Lower lobe of right lung (tissue), 2 donors: Measurements from ENCODE around the gene ITIH6. TPM values are rescaled to one million over a fixed set of nuclear protein-coding genes. Genes with fewer than 3 reads are reported as not detected.

Experiments
- ATAC-seq, 2 donors: fragments of 200-7000 bp; cut with Tn5 transposase; one replicate each; pipeline ENCODE4 v1.9.1; 2020 to 2022; ENCODE audit warnings: mild to moderate bottlenecking in 2 of 2, moderate library complexity in 2 of 2
- DNase-seq: peaks from one replicate; pipeline ENCODE4 v3.0.0-alpha.2; 2020
- H3K27ac ChIP-seq: fragments of 200-600 bp; one replicate; pipeline ENCODE4 v1.8.0; 2022
- H3K27me3 ChIP-seq: fragments of 200-600 bp; one replicate; pipeline ENCODE4 v1.8.0; 2022; ENCODE audit warnings: low read depth
- H3K36me3 ChIP-seq: fragments of 200-600 bp; one replicate; pipeline ENCODE4 v1.8.0; 2022; ENCODE audit warnings: mild to moderate bottlenecking
- H3K4me1 ChIP-seq: fragments of 200-600 bp; one replicate; pipeline ENCODE4 v1.8.0; 2022
- H3K4me3 ChIP-seq: fragments of 200-600 bp; one replicate; pipeline ENCODE4 v1.8.0; 2022; ENCODE audit warnings: mild to moderate bottlenecking
- H3K9me3 ChIP-seq: fragments of 200-600 bp; one replicate; pipeline ENCODE4 v1.8.0; 2022
- intact Hi-C: fragments of 100-400 bp; cut with DNase I; formaldehyde crosslinking; loops from one replicate; pipeline ENCODE4 v1.11.0; 2022
- total RNA-seq: library from RNA; stranded (reverse); fragmentation: NEBNext Ultra II Directional; extraction: Animal tissue kit (Norgen Biotek cat#: 25700); gene quantifications from one replicate; pipeline ENCODE4 v1.2.1, GENCODE V29; 2021
- TF ChIP-seq, protein P1 (sequence below): fragments of 200-600 bp; IDR thresholded peaks from one replicate; pipeline ENCODE4 v1.8.0; 2022; ENCODE audit warnings: antibody characterized with exemption, mild to moderate bottlenecking
- donor health status: DM: no; HTN: yes; CAD: no; lungs with severe emphysema.

ITIH6 gene
- total RNA-seq, 1 donor from 2014 or later, result not detected

DNA sequence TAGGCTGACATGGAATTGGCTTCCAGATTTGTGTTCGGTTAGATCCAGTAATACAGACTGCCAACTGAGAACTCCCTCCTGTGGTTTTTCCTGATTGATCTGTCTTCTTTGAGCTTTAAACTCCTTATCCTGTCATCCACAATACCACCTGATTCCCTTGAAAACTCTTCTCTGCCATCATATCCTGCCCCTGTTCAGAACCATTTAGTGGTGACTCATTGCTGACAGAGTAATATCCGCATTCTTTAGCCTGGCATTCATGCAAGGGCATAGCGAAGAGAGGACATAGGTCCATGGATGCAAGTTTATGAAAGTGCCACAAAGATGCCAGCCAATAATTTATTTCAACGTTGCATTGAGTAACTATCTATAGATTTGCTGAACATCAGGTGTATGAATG lies 76.6 kb downstream of the ITIH6 start:
- Histone ChIP-seq H3K36me3 (no peaks in the 10 kb centered on the region), H3K27ac (no peak overlapping the region), H3K27me3 (no peaks in the 10 kb centered on the region), H3K9me3 (no peaks in the 10 kb centered on the region), H3K4me1 (no peaks in the 10 kb centered on the region), H3K4me3 (no peak overlapping the region)
- TF ChIP-seq, protein P1, sequence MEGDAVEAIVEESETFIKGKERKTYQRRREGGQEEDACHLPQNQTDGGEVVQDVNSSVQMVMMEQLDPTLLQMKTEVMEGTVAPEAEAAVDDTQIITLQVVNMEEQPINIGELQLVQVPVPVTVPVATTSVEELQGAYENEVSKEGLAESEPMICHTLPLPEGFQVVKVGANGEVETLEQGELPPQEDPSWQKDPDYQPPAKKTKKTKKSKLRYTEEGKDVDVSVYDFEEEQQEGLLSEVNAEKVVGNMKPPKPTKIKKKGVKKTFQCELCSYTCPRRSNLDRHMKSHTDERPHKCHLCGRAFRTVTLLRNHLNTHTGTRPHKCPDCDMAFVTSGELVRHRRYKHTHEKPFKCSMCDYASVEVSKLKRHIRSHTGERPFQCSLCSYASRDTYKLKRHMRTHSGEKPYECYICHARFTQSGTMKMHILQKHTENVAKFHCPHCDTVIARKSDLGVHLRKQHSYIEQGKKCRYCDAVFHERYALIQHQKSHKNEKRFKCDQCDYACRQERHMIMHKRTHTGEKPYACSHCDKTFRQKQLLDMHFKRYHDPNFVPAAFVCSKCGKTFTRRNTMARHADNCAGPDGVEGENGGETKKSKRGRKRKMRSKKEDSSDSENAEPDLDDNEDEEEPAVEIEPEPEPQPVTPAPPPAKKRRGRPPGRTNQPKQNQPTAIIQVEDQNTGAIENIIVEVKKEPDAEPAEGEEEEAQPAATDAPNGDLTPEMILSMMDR, result no peak
- no peak for DNase-seq
- no peak for ATAC-seq
- intact Hi-C loops, result no loop called here

DNA sequence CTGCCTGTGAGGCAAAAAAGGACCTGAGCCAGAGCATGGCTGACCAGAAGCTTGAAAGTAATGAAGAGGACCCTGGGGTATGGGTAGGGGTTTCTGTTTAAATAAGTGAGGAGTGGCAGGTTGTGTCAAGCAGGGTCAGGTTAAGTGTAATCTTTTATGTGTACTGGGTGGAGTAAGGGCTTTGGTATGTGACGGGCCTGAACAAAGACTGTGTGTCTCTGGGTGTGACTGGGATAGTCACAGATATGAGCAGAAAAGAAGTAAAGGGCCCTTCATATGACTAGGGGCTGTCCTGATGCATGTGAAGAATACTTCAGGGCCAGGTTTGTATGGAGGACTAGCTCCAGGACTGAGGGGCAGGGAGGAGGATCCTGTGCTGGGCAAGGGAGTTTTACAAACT lies 82.4 kb downstream of the ITIH6 start:
- DNase-seq, result no peak
- Histone ChIP-seq H3K27ac (no peak overlapping the region), H3K4me3 (no peak overlapping the region), H3K27me3 (no peaks in the 10 kb centered on the region), H3K9me3 (no peaks in the 10 kb centered on the region), H3K4me1 (no peaks in the 10 kb centered on the region), H3K36me3 (no peaks in the 10 kb centered on the region)
- no peak for ATAC-seq
- TF ChIP-seq, protein P1, result no peak
- intact Hi-C loops, result no loop called here

DNA sequence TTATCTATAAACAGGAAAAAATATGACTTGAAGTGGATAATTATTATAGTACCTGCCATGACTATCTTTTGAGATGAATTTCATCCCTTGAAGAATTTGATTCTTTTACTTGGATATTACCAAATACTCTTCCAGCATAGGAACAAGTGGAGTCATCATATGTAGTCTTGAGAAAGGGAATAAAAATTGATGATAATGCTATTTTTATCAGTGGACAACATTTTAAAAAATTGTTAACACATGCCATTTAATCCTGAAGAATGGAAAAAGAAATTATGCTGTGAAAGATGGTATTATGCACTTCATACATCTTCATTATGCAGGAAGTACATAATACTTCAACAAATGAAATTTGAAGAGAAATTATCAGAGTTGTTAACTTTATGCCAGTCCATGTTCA lies 83.6 kb downstream of the ITIH6 start:
- DNase-seq (no peak), ATAC-seq (no peak)
- TF ChIP-seq, protein P1, result no peak
- Histone ChIP-seq H3K4me3 (no peak overlapping the region), H3K27me3 (no peaks in the 10 kb centered on the region), H3K9me3 (no peaks in the 10 kb centered on the region), H3K36me3 (no peaks in the 10 kb centered on the region), H3K27ac (no peak overlapping the region), H3K4me1 (no peaks in the 10 kb centered on the region)
- intact Hi-C loops, result no loop called here

DNA sequence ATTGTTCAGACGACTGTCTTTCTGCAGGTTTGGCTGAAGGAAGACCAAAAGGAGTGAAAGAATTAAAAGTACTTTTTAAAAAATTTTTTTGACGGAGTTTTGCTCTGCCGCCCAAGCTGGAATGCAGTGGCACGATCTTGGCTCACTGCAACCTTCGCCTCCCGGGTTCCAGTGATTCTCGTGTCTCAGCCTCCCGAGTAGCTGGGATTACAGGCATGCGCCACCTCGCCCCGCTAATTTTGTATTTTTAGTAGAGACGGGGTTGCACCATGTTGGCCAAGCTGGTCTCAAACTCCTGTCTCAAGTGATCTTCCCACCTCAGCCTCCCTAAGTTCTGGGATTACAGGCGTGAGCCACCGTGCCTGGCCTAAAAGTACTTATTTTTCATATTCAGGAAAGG lies 86.3 kb downstream of the ITIH6 start:
- Histone ChIP-seq H3K27ac (no peak overlapping the region), H3K36me3 (no peaks in the 10 kb centered on the region), H3K9me3 (no peaks in the 10 kb centered on the region), H3K27me3 (no peaks in the 10 kb centered on the region), H3K4me3 (no peak overlapping the region), H3K4me1 (no peaks in the 10 kb centered on the region)
- TF ChIP-seq, protein P1, result no peak
- ATAC-seq, result no peak
- intact Hi-C loops, result no loop called here
- no peak for DNase-seq

DNA sequence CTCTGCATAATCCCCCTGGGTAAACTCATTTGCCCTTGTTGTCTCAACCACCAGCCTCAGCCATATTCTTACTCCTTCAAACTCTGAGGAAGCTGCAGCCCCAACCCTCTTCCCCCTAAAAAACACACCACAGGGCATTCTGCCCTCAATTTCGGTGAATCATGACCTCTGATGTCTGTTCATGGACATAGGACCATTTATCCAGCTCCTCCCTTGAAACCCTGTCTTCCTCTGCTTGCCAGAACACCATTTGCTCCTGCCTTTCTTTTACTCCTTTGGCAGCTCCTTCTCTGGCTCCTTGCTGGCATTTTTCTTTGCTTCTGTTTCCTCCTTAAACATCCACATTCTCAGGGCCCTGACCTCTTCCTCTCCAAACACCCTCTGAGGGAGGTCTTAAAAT lies 87.1 kb downstream of the ITIH6 start:
- Histone ChIP-seq H3K36me3 (no peaks in the 10 kb centered on the region), H3K27me3 (no peaks in the 10 kb centered on the region), H3K4me3 (no peak overlapping the region), H3K9me3 (no peaks in the 10 kb centered on the region), H3K4me1 (no peaks in the 10 kb centered on the region), H3K27ac (no peak overlapping the region)
- DNase-seq (no peak), ATAC-seq (no peak)
- intact Hi-C loops, result no loop called here
- TF ChIP-seq, protein P1, result no peak

DNA sequence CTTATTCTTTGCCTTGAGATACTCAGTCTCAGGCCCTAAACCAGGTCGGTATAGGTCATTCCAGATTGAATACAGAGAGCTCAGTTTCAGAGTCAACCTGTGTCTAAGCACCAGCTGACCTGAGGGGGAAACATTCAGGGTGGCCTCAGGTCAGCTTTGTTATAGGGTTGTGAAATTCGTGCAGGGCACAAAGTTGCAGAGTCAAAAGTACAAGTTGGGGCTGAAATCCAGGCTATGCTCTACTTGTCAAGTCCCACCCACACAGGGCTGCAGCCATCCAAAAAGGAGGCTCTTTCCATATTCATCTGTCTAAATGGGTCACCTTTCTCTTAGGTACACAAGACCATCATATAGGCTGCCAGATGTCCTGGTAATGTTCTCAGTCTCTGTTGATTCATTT lies 89.7 kb downstream of the ITIH6 start:
- H3K36me3 ChIP-seq, result no peaks in the 10 kb centered on the region
- ATAC-seq, result no peak
- no peaks in the 10 kb centered on the region for H3K4me1 ChIP-seq
- intact Hi-C loops, result no loop called here
- H3K4me3 ChIP-seq, result no peak overlapping the region
- H3K27me3 ChIP-seq, result no peaks in the 10 kb centered on the region
- TF ChIP-seq, protein P1, result no peak
- no peak overlapping the region for H3K27ac ChIP-seq
- no peaks in the 10 kb centered on the region for H3K9me3 ChIP-seq
- no peak for DNase-seq
